ENCODE measurements around the gene PPP1R13L. TPM values are rescaled to one million over a fixed set of nuclear protein-coding genes. Genes with fewer than 3 reads are reported as not detected.
A peak's percentile ranks its signal among the peaks of the same experiment; 100 is the strongest.

Gene PPP1R13L
- total and polyA plus RNA-seq, 2 of the 8 experiments (the other 6 are each of a cell fraction or from before 2014, with no cell fraction given): 9.1 to 15.3 TPM

DNA sequence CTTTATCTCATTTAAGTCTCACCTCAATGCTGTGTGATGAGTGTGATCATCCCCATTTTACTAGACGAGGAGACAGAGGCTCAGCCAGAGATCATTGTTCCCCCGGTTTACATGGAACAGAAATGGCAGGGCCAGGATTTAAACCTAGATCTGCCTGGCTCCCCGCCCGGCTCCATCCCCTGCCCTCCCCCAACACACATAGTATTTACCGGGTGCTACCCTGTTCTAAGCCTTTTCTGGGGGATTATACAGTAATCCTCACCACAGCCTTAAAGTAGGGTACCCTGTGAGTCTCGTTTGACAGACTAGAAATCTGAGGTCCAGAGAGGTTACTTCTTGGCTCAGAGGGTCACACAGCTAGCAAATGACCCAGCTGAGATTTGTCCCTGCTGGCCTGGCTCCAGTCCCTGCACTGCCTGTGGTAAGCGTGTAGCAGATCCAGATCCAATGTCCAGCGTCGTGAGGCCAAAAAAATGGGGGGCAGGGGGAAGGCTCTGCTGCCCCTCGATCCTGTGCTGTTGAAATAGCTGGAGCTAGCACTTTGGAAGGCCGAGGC is 68.1 kb downstream of the PPP1R13L start:
- Histone ChIP-seq H3K9me3 (ENCODE audit: insufficient read depth in 2 of 2, low read depth in 1 of 2, low read length in 1 of 2) (no peaks in the 10 kb centered on the region), H4K8ac (ENCODE audit: extremely low read depth, insufficient read depth, low read length) (no peak overlapping the region), H3K27me3 (replicated peaks in 1 of 4; ENCODE audit: control insufficient read depth in 3 of 4, extremely low read depth in 1 of 4, insufficient read depth in 3 of 4, low read length in 3 of 4) (peaks cover 4 to 10% (median 10%) of the 10 kb centered on the region in 4 experiments; a peak in 6 of 7 replicates), H4K5ac (ENCODE audit: insufficient read length, low read depth, low read length) (no peak overlapping the region), H3K79me1 (ENCODE audit: low read depth, low read length) (no peaks in the 10 kb centered on the region), H3K36me3 (ENCODE audit: control insufficient read depth in 2 of 4, insufficient read depth in 4 of 4, low read length in 3 of 4) (no peaks in the 10 kb centered on the region), H4K20me1 (replicated peaks in 1 of 2; ENCODE audit: control insufficient read depth in 1 of 2, insufficient read depth in 2 of 2, low read length in 2 of 2) (peaks cover 3 to 8% of the 10 kb centered on the region in 2 experiments), H2AFZ (ENCODE audit: low read length) (no peak overlapping the region), H4K91ac (replicated peaks; ENCODE audit: insufficient read length, low read length) (no peak overlapping the region), H3K4me3 (ENCODE audit: extremely low read depth in 1 of 4, insufficient read depth in 2 of 4, low read depth in 3 of 4, low read length in 4 of 4) (no peak overlapping the region), H2BK120ac (replicated peaks; ENCODE audit: low read depth, low read length) (no peak overlapping the region), H3K14ac (ENCODE audit: insufficient read length) (no peak overlapping the region), H2BK20ac (ENCODE audit: low read length) (0 out of 2 replicates have a peak overlapping the region, but pooled peaks have one; percentile 61), H3K56ac (replicated peaks; ENCODE audit: insufficient read length, low read depth, low read length) (no peak overlapping the region), H2BK15ac (ENCODE audit: low read length) (no peak overlapping the region), H3K9ac (replicated peaks in 1 of 4; ENCODE audit: extremely low read depth in 1 of 4, low read depth in 3 of 4, low read length in 3 of 4) (no peak overlapping the region), H3K4me1 (replicated peaks in 1 of 4; ENCODE audit: control insufficient read depth in 3 of 4, insufficient read depth in 4 of 4, low read length in 3 of 4) (peaks cover 0 to 3% (median 0%) of the 10 kb centered on the region in 4 experiments; a peak in 4 of 7 replicates), H3K4ac (replicated peaks; ENCODE audit: insufficient read length, low read depth, low read length) (no peak overlapping the region), H3K79me2 (ENCODE audit: control insufficient read depth in 1 of 2, insufficient read depth in 2 of 2, low read length in 2 of 2) (no peaks in the 10 kb centered on the region), H3K23me2 (ENCODE audit: low read depth, low read length) (peaks cover 6% of the 10 kb centered on the region; the same call in 1 of the 2 replicates), H2AK5ac (ENCODE audit: low read depth, low read length) (no peak overlapping the region), H3K18ac (ENCODE audit: extremely low read depth, low read length) (no peak overlapping the region), H3K4me2 (ENCODE audit: insufficient read depth in 1 of 2, low read depth in 2 of 2, low read length in 2 of 2) (no peak overlapping the region), H2BK12ac (ENCODE audit: low read depth, low read length) (no peak overlapping the region), H2BK5ac (ENCODE audit: low read depth, low read length) (no peak overlapping the region), H3K27ac (ENCODE audit: low read depth, low read length) (no peak overlapping the region), H3K23ac (ENCODE audit: insufficient read length) (no peak overlapping the region)
- DNase-seq (ENCODE audit: low read depth in 1 of 2, low spot score in 2 of 2) (no peak), FAIRE-seq (no peak)
- TF ChIP-seq EGR1 (IDR thresholded peaks at IDR 0.05; ENCODE audit: borderline replicate concordance, low read depth, low read length): no peak
- TF ChIP-seq PHF8 (conservative IDR thresholded peaks at IDR 0.05; ENCODE audit: low read depth, low read length): no peak
- TF ChIP-seq USF2 (IDR thresholded peaks at IDR 0.05; ENCODE audit: low read length): no peak
- no peak for TF ChIP-seq RBBP5 (IDR thresholded peaks at IDR 0.05; ENCODE audit: borderline replicate concordance, low read depth, low read length)
- no peak for TF ChIP-seq SP1 (IDR thresholded peaks at IDR 0.05; ENCODE audit: low read depth, low read length)
- TF ChIP-seq SP4 (IDR thresholded peaks at IDR 0.05; ENCODE audit: low read length): no peak
- TF ChIP-seq TBP (IDR thresholded peaks at IDR 0.05; ENCODE audit: low read depth, low read length): no peak
- no peak for TF ChIP-seq GABPA (IDR thresholded peaks at IDR 0.05; ENCODE audit: borderline replicate concordance, insufficient read depth, low read length)
- TF ChIP-seq BRCA1 (IDR thresholded peaks at IDR 0.05; ENCODE audit: low read depth, low read length): no peak
- no peak for TF ChIP-seq ASH2L (IDR thresholded peaks at IDR 0.05; ENCODE audit: low read length)
- TF ChIP-seq SIN3A (conservative IDR thresholded peaks at IDR 0.05 in 1 of 2, IDR thresholded peaks at IDR 0.05 in 1 of 2; ENCODE audit: low read depth in 1 of 2, low read length in 2 of 2): no peak
- no peak for TF ChIP-seq POU5F1 (IDR thresholded peaks at IDR 0.05; ENCODE audit: low read depth, low read length)
- no peak for TF ChIP-seq FOSL1 (IDR thresholded peaks at IDR 0.05; ENCODE audit: insufficient read depth, low read depth, low read length)
- WGBS, 2 experiments (ENCODE audit: extremely low coverage in 1 of 2, insufficient coverage in 1 of 2, insufficient read length in 1 of 2, insufficient replicate concordance in 2 of 2, low coverage in 1 of 2, low lambda C conversion rate in 2 of 2, missing lambda C conversion rate in 1 of 2): 83% methylated on average over 11 of the region's 11 CpGs; no CpG with 5 or more reads in 1 of the 2 experiments
- CTCF ChIA-PET (ENCODE audit: partially characterized antibody): interaction anchor here (1.1 to 7.3 kb wide), 9 partner anchors 17 to 176 kb away, joined by 3 to 60 read pairs (median 4); partner anchors contain the start of gene NKPD1
- POLR2A ChIA-PET (ENCODE audit: partially characterized antibody): interaction anchor here (1.0 kb wide), 1 partner anchor 16 kb away, joined by 3 read pairs; no protein-coding TSS in a partner anchor
